Ovary (tissue), 9 donors: Measurements from ENCODE around the gene GRK5. TPM values are rescaled to one million over a fixed set of nuclear protein-coding genes. Genes with fewer than 3 reads are reported as not detected.
A peak's percentile ranks its signal among the peaks of the same experiment; 100 is the strongest.
"Not testable (repeated sequence)": the region's sequence is repeated elsewhere in the genome, so short reads cannot be mapped to it uniquely, and the experiment has no call there.

Experiments
- DNase-seq, 5 donors: peaks; one replicate each; pipeline ENCODE4 v3.0.0-alpha.2; 2019 to 2020
- H3K27ac ChIP-seq, 2 donors: fragments of 200-600 bp; one replicate each; pipeline versions ENCODE4 v1.5.1 to v1.8.0; 2019 to 2022
- H3K27me3 ChIP-seq: fragments of 200-600 bp; one replicate; pipeline ENCODE4 v1.8.0; 2022
- H3K36me3 ChIP-seq: fragments of 200-600 bp; sonication (generic); one replicate; pipeline ENCODE4 v1.5.1; 2019
- H3K4me1 ChIP-seq: one replicate; pipeline ENCODE4 v1.8.1; 2013; ENCODE audit warnings: mild to moderate bottlenecking, moderate library complexity; ENCODE audit not compliant: insufficient read depth
- H3K4me3 ChIP-seq: fragments of 200-600 bp; sonication (generic); one replicate; pipeline ENCODE4 v1.5.1; 2017
- H3K9me3 ChIP-seq, 2 donors: fragments of 200-600 bp in 1 of 2; sonication (generic) in 1 of 2; one replicate each; pipeline versions ENCODE4 v1.5.1 to v1.8.1; 2013 to 2019; ENCODE audit warnings: mild to moderate bottlenecking in 1 of 2, moderate library complexity in 1 of 2
- CTCF ChIP-seq, 3 donors: fragments of 450-650 bp in 2 of 3; fragments of 200-600 bp in 1 of 3; IDR thresholded peaks; one replicate each; pipeline versions ENCODE4 v1.5.1 to v1.8.0; 2016 to 2022; ENCODE audit warnings: antibody characterized with exemption in 3 of 3, mild to moderate bottlenecking in 1 of 3
- EP300 ChIP-seq: sonication (generic); formaldehyde crosslinking; IDR thresholded peaks from one replicate; pipeline ENCODE4 v1.6.1; 2017; ENCODE audit warnings: antibody characterized with exemption
- POLR2A ChIP-seq: fragments of 450-650 bp; IDR thresholded peaks from one replicate; pipeline ENCODE4 v1.6.1; 2017; ENCODE audit warnings: antibody characterized with exemption, mild to moderate bottlenecking, moderate library complexity
- WGBS, 3 donors: extraction: QIAGEN DNeasy Blood & Tissue Kit in 1 of 3; methylation state at CpG; one replicate each; pipeline versions ENCODE4 v1.1.5 to v1.1.7; 2013 to 2017; 5-methylcytosine and 5-hydroxymethylcytosine counted together
- intact Hi-C, 4 donors: fragments of 100-400 bp; cut with DNase I; formaldehyde crosslinking; loops; one replicate each; pipeline versions ENCODE4 v1.11.0 to v1.15.1; 2022 to 2023
- polyA plus RNA-seq, 2 donors: library from polyadenylated mRNA; stranded (reverse); fragments of 200-250 nt in 1 of 2; fragments of 350-450 nt in 1 of 2; fragmentation: Illumina TruSeq in 1 of 2; extraction: RNeasy Lipid Tissue Mini Kit (QIAGEN cat#74804) in 1 of 2; gene quantifications; one replicate each; pipeline ENCODE4 v1.2.3, GENCODE V29; 2013 to 2014
- total RNA-seq, 7 donors: library from RNA; depleted of rRNA in 2 of 7; stranded (reverse); fragments of >200 nt in 2 of 7; fragmentation: NEBNext Ultra II Directional in 3 of 7; extraction: Animal tissue kit (Norgen Biotek cat#: 25700) in 3 of 7; gene quantifications; one replicate each; pipeline versions ENCODE4 v1.1.0 to v1.2.4, GENCODE V29; 2016 to 2023
- donor health status: DM: no; HTN: no; CAD: no; lungs with moderate emphysema.
- donor health status: DM: no; HTN: no; CAD: no.
- donor health status: Bipolar disorder and iron deficiency.
- donor health status: DM: yes; HTN: yes; CAD: no.
- donor health status: DM: no; HTN: no; CAD: no.
- donor health status: DM: yes; HTN: yes; CAD: no.

Gene GRK5
- total and polyA plus RNA-seq, 9 donors = 10.0 to 115 (median 38.2) TPM

GRCh38 chr10:119227825-119228224, 20.5 kb downstream of the GRK5 start:
- no peak overlapping the region for H3K4me3 ChIP-seq
- intact Hi-C loops = no loop called here
- TF ChIP-seq CTCF (IDR thresholded peaks at IDR 0.05) = no peak
- TF ChIP-seq POLR2A = no peak
- TF ChIP-seq EP300 = no peak
- H3K4me1 ChIP-seq = peaks cover 2% of the 10 kb centered on the region
- DNase-seq = no peak
- no peaks in the 10 kb centered on the region for H3K9me3 ChIP-seq
- no peaks in the 10 kb centered on the region for H3K36me3 ChIP-seq
- WGBS, 3 donors = 88 to 92% (median 88%) methylated on average over 6 of the region's 6 CpGs
- no peaks in the 10 kb centered on the region for H3K27me3 ChIP-seq
- no peak overlapping the region for H3K27ac ChIP-seq

GRCh38 chr10:119231654-119232053, 24.3 kb downstream of the GRK5 start:
- 78 to 94% (median 91%) methylated on average over 7 of the region's 7 CpGs for WGBS, 3 donors
- Histone ChIP-seq H3K36me3 (no peaks in the 10 kb centered on the region), H3K27me3 (no peaks in the 10 kb centered on the region), H3K27ac (no peak overlapping the region), H3K4me1 (peaks cover 14% of the 10 kb centered on the region), H3K9me3 (no peaks in the 10 kb centered on the region), H3K4me3 (no peak overlapping the region)
- no peak for DNase-seq
- TF ChIP-seq POLR2A = no peak
- no peak for TF ChIP-seq EP300
- TF ChIP-seq CTCF (IDR thresholded peaks at IDR 0.05) = no peak
- intact Hi-C loops = no loop called here

GRCh38 chr10:119232439-119232838, 25.1 kb downstream of the GRK5 start:
- H3K4me1 ChIP-seq = peaks cover 14% of the 10 kb centered on the region
- H3K27ac ChIP-seq, intact Hi-C loops, H3K4me3 ChIP-seq, H3K27me3 ChIP-seq, H3K36me3 ChIP-seq, DNase-seq, H3K9me3 ChIP-seq: not testable (repeated sequence)
- WGBS, 3 donors = 65 to 72% (median 71%) methylated on average over 4 of the region's 4 CpGs

GRCh38 chr10:119233123-119233820, 25.9 kb downstream of the GRK5 start:
- Histone ChIP-seq H3K27me3 (no peaks in the 10 kb centered on the region), H3K36me3 (no peaks in the 10 kb centered on the region), H3K4me1 (peaks cover 17% of the 10 kb centered on the region), H3K9me3 (no peaks in the 10 kb centered on the region), H3K4me3 (no peak overlapping the region), H3K27ac (peak overlapping the region in 1 of 2 donors; percentile 25)
- TF ChIP-seq POLR2A (no peak), EP300 (no peak), CTCF (IDR thresholded peaks at IDR 0.05) (no peak)
- WGBS, 3 donors = 68 to 80% (median 73%) methylated on average over 5 of the region's 5 CpGs
- no peak for DNase-seq
- intact Hi-C loops = no loop called here

GRCh38 chr10:119233821-119234220, 26.4 kb downstream of the GRK5 start:
- no peak for TF ChIP-seq CTCF (IDR thresholded peaks at IDR 0.05)
- no peak for TF ChIP-seq POLR2A
- no peak for TF ChIP-seq EP300
- no peaks in the 10 kb centered on the region for H3K9me3 ChIP-seq
- peak overlapping the region in 1 of 2 donors; percentile 25 for H3K27ac ChIP-seq
- 8 to 20% (median 12%) methylated on average over 3 of the region's 3 CpGs for WGBS, 3 donors
- H3K4me3 ChIP-seq = no peak overlapping the region
- intact Hi-C loops = no loop called here
- no peak for DNase-seq
- H3K27me3 ChIP-seq = no peaks in the 10 kb centered on the region
- no peaks in the 10 kb centered on the region for H3K36me3 ChIP-seq
- peaks cover 18% of the 10 kb centered on the region for H3K4me1 ChIP-seq
